Neural cell (in vitro differentiated cells): Measurements from ENCODE around the gene STRA6. TPM values are rescaled to one million over a fixed set of nuclear protein-coding genes. Genes with fewer than 3 reads are reported as not detected.

ENCODE experiments used
- H2AFZ ChIP-seq: fragments of 200-600, 300-800 bp; sonication (generic), shearing (Covaris generic); 2 replicates; pipeline ENCODE4 v1.6.0; 2014; ENCODE audit warnings: low read depth, mild to moderate bottlenecking, antibody characterized with exemption, low read length, moderate library complexity
- H3F3A ChIP-seq: fragments of 200-600 bp; shearing (Covaris generic); 2 replicates; pipeline ENCODE4 v1.6.1; 2016; ENCODE audit warnings: mild to moderate bottlenecking, moderate library complexity, mixed read lengths, antibody characterized with exemption, low read length; ENCODE audit not compliant: insufficient read depth, poor library complexity, severe bottlenecking
- H3K27ac ChIP-seq: fragments of 200-600, 300-800 bp; sonication (generic), shearing (Covaris generic); 2 replicates; pipeline ENCODE4 v1.5.1; 2014; ENCODE audit warnings: mild to moderate bottlenecking, low read length, moderate library complexity
- H3K27me3 ChIP-seq: fragments of 300-800, 200-600 bp; sonication (generic), shearing (Covaris generic); 2 replicates; pipeline ENCODE4 v1.6.0; 2014; ENCODE audit warnings: mild to moderate bottlenecking, low read depth, low read length, moderate library complexity; ENCODE audit not compliant: insufficient read depth
- H3K36me3 ChIP-seq: fragments of 300-800, 200-600 bp; sonication (generic), shearing (Covaris generic); 2 replicates; pipeline ENCODE4 v1.5.1; 2014; ENCODE audit warnings: mild to moderate bottlenecking, antibody characterized with exemption, low read length, moderate library complexity; ENCODE audit not compliant: insufficient read depth
- H3K4me2 ChIP-seq: fragments of 300-800, 200-600 bp; sonication (generic), shearing (Covaris generic); 2 replicates; pipeline ENCODE4 v1.6.0; 2014; ENCODE audit warnings: mild to moderate bottlenecking, low read length
- H3K4me3 ChIP-seq: fragments of 300-800, 200-600 bp; sonication (generic), shearing (Covaris generic); 2 replicates; pipeline ENCODE4 v1.5.1; 2014; ENCODE audit warnings: mild to moderate bottlenecking, low read length, moderate library complexity
- H3K79me2 ChIP-seq: fragments of 200-600 bp; shearing (Covaris generic); replicated peaks from 2 replicates; pipeline ENCODE4 v1.6.0; 2014; ENCODE audit warnings: mild to moderate bottlenecking, low read length, moderate library complexity; ENCODE audit not compliant: insufficient read depth
- H3K9ac ChIP-seq: fragments of 300-800, 200-600 bp; sonication (generic), shearing (Covaris generic); 2 replicates; pipeline ENCODE4 v1.6.1; 2016; ENCODE audit warnings: mild to moderate bottlenecking, low read length, mixed read lengths
- H3K9me2 ChIP-seq: fragments of 200-600 bp; shearing (Covaris generic); 2 replicates; pipeline ENCODE4 v1.6.1; 2016; ENCODE audit warnings: mild to moderate bottlenecking, low read length, mixed read lengths; ENCODE audit not compliant: insufficient read depth
- H3K9me3 ChIP-seq: fragments of 200-600, 300-800 bp; sonication (generic), shearing (Covaris generic); 2 replicates; pipeline ENCODE4 v1.6.1; 2016; ENCODE audit warnings: mild to moderate bottlenecking, mixed run types, low read length, moderate library complexity, mixed read lengths
- H4K20me1 ChIP-seq: fragments of 200-600 bp; shearing (Covaris generic); 2 replicates; pipeline ENCODE4 v1.6.1; 2016; ENCODE audit warnings: mild to moderate bottlenecking, mixed run types; ENCODE audit not compliant: insufficient read depth
- CTCF ChIP-seq: fragments of 450-650 bp; IDR thresholded peaks from 2 replicates; pipeline ENCODE4 v1.5.1; 2014; ENCODE audit warnings: antibody characterized with exemption, mild to moderate bottlenecking, moderate library complexity; ENCODE audit not compliant: poor library complexity, severe bottlenecking
- EP300 ChIP-seq: fragments of 450-650 bp; conservative IDR thresholded peaks from 2 replicates; pipeline ENCODE4 v1.6.1; 2014; ENCODE audit warnings: antibody characterized with exemption, mild to moderate bottlenecking, moderate library complexity; ENCODE audit not compliant: poor library complexity, severe bottlenecking
- EZH2 ChIP-seq: fragments of 200-600, 300-800 bp; shearing (Covaris generic), sonication (generic); IDR thresholded peaks from 2 replicates; pipeline ENCODE4 v1.6.1; 2014; ENCODE audit warnings: antibody characterized with exemption, low read length, borderline replicate concordance, mild to moderate bottlenecking; ENCODE audit not compliant: insufficient read depth, poor library complexity, severe bottlenecking
- MXI1 ChIP-seq: fragments of 450-650 bp; conservative IDR thresholded peaks from 2 replicates; pipeline ENCODE4 v1.6.1; 2014; ENCODE audit warnings: antibody characterized with exemption, mild to moderate bottlenecking; ENCODE audit not compliant: poor library complexity, severe bottlenecking
- POLR2AphosphoS5 ChIP-seq: IDR thresholded peaks from 2 replicates; pipeline ENCODE4 v1.6.1; 2012
- RAD21 ChIP-seq: fragments of 450-650 bp; conservative IDR thresholded peaks from 2 replicates; pipeline ENCODE4 v1.6.1; 2014; ENCODE audit warnings: antibody characterized with exemption, mild to moderate bottlenecking, moderate library complexity
- SMC3 ChIP-seq: fragments of 450-650 bp; conservative IDR thresholded peaks from 2 replicates; pipeline ENCODE4 v1.6.1; 2014; ENCODE audit warnings: antibody characterized with exemption, mild to moderate bottlenecking, moderate library complexity; ENCODE audit not compliant: poor library complexity
- TAF1 ChIP-seq: IDR thresholded peaks from 2 replicates; pipeline ENCODE4 v1.6.1; 2012; ENCODE audit warnings: low read depth
- polyA plus RNA-seq: library from polyadenylated mRNA; depleted of rRNA; stranded (reverse); fragments of >200 nt; gene quantifications from 2 replicates; pipeline ENCODE4 v1.2.3, GENCODE V29; 2014
- TF ChIP-seq, protein P1 (sequence below): IDR thresholded peaks from 2 replicates; pipeline ENCODE4 v1.6.1; 2012; ENCODE audit warnings: borderline replicate concordance

Gene STRA6
- polyA plus RNA-seq, 1 donor from 2014 or later = 4.4 TPM

DNA sequence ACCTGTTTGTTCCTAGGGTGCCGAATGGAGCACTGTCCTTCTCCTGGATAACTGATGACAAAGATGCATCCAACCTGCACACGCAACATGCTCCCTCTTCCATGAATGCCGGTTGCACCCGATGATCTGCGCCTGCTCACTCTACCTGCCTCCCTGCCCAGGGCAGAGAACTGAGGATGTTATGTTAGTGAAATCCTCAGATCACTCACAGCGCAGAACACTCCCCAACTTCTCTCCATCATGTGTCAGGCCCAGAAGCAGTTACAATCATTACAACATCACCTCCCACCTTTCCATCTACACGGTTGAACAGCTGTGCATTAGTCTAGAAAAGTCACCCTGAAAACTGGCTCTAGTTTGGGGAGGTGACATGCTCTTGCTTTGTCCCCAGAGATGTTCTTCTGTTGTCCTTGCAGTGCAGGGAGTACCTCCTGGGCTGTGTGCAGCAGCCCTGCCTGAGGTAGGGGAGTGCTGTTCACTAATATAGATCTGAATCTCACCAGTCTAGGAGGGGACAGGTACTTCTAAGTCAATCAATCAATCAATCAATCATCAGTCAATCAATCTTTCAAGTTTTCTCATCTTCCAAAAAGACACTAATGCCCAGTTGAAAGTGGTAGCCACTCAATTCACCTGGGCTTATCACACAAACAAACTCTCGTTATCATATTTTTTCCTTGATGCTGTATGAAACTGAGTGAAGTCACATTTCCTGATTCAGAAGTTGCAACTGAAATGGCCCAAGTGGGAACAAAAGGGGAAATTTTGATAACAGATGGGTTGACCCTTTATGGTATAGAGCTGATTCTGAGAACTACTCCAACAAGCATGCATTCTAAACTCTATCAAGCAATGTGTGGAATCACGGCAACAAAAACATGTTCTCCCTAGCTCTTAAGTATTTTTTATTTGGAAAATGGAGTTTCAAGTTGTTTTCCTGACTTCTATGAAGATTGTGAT, 44.4 kb downstream of the STRA6 start:
- no peak overlapping the region for H3K4me2 ChIP-seq
- H3K4me3 ChIP-seq = peak overlapping the region; percentile 35
- peak; percentile 56 for TF ChIP-seq POLR2AphosphoS5
- no peak for TF ChIP-seq MXI1
- TF ChIP-seq CTCF = no peak
- TF ChIP-seq, protein P1, sequence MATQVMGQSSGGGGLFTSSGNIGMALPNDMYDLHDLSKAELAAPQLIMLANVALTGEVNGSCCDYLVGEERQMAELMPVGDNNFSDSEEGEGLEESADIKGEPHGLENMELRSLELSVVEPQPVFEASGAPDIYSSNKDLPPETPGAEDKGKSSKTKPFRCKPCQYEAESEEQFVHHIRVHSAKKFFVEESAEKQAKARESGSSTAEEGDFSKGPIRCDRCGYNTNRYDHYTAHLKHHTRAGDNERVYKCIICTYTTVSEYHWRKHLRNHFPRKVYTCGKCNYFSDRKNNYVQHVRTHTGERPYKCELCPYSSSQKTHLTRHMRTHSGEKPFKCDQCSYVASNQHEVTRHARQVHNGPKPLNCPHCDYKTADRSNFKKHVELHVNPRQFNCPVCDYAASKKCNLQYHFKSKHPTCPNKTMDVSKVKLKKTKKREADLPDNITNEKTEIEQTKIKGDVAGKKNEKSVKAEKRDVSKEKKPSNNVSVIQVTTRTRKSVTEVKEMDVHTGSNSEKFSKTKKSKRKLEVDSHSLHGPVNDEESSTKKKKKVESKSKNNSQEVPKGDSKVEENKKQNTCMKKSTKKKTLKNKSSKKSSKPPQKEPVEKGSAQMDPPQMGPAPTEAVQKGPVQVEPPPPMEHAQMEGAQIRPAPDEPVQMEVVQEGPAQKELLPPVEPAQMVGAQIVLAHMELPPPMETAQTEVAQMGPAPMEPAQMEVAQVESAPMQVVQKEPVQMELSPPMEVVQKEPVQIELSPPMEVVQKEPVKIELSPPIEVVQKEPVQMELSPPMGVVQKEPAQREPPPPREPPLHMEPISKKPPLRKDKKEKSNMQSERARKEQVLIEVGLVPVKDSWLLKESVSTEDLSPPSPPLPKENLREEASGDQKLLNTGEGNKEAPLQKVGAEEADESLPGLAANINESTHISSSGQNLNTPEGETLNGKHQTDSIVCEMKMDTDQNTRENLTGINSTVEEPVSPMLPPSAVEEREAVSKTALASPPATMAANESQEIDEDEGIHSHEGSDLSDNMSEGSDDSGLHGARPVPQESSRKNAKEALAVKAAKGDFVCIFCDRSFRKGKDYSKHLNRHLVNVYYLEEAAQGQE = no peak
- TF ChIP-seq RAD21 = no peak
- TF ChIP-seq EP300 = peak; percentile 80
- TF ChIP-seq TAF1 = no peak
- TF ChIP-seq EZH2 = no peak
- no peak overlapping the region for H2AFZ ChIP-seq
- no peaks in the 10 kb centered on the region for H3K36me3 ChIP-seq
- no peaks in the 10 kb centered on the region for H3K9me2 ChIP-seq
- no peaks in the 10 kb centered on the region for H3K79me2 ChIP-seq
- H3K9me3 ChIP-seq = no peaks in the 10 kb centered on the region
- H3K9ac ChIP-seq = peak overlapping the region; percentile 76
- no peaks in the 10 kb centered on the region for H4K20me1 ChIP-seq
- H3F3A ChIP-seq = peaks cover 15% of the 10 kb centered on the region
- H3K27ac ChIP-seq = peak overlapping the region; percentile 99
- no peaks in the 10 kb centered on the region for H3K27me3 ChIP-seq

DNA sequence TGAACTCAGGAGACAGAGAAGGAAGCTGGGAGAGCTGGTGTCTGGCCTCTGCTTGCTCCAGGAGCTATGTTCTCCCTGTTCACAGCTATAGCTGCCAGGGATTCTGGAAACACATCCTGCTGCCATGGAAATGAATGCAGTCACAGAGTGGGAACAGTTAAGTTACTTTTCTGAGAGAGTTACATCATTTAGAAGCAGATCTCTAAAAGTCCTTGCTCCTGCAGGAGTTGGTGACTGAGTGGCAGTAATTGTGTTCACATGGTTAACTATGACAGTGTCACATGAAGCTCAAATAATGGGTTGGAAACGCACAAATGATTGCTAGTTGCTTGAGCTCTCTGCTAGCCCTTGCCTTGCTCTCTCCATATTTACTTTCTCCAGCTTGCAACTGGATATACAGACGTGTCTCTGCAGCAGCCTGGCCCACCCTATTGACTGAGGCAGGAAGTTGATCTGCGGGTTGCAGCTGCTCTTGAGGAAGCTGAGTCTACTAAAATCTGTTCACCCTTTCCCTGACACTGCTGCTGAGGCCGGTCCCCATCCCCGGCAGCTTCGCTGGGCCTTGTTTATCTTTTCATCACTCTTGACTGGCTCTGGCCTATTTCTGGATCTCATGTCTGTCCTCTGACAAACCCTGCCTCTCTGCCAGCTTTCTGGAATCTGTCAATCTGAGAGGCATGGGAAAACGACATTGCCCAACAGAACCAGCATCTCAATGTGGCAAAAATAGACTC, 45.7 kb downstream of the STRA6 start:
- H3K36me3 ChIP-seq = no peaks in the 10 kb centered on the region
- H3F3A ChIP-seq = peaks cover 15% of the 10 kb centered on the region
- peak; percentile 94 for TF ChIP-seq POLR2AphosphoS5
- peak; percentile 95 for TF ChIP-seq EP300
- peak; percentile 67 for TF ChIP-seq TAF1
- no peak for TF ChIP-seq EZH2
- no peak for TF ChIP-seq CTCF
- TF ChIP-seq MXI1 = no peak
- TF ChIP-seq SMC3 = peak; percentile 62
- TF ChIP-seq RAD21 = peak; percentile 67
- TF ChIP-seq, protein P1 = peak; percentile 97
- no peaks in the 10 kb centered on the region for H3K9me2 ChIP-seq
- no peaks in the 10 kb centered on the region for H4K20me1 ChIP-seq
- H3K9me3 ChIP-seq = no peaks in the 10 kb centered on the region
- no peak overlapping the region for H2AFZ ChIP-seq
- H3K27ac ChIP-seq = peak overlapping the region; percentile 99
- peak overlapping the region; percentile 76 for H3K9ac ChIP-seq
- H3K79me2 ChIP-seq = no peaks in the 10 kb centered on the region
- no peaks in the 10 kb centered on the region for H3K27me3 ChIP-seq
- peak overlapping the region; percentile 35 for H3K4me3 ChIP-seq
- peak overlapping the region; percentile 33 for H3K4me2 ChIP-seq
